ENCODE results near the gene LDLRAD4.

DNA sequence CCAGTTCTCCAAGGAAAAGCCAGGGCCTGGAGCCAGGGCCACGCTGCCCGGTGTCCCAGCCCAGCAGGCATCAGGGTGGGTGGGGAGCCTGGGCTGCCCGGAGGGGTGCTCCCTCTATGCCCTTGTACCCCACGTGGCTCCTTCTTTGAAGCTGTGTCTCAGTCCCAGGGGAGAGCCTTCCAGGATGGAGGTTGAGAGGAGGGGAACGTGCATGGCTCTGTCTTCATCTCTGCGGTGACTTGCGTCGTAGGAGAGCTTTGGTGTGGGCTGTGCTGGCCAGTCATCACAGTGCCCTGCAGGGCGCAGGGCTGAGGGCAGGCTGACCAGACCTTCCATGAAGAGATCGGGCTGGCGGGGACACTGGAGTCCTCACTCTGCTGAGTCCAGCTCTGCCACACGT is 197.2 kb downstream of the LDLRAD4 start:
- TF ChIP-seq, protein P1, sequence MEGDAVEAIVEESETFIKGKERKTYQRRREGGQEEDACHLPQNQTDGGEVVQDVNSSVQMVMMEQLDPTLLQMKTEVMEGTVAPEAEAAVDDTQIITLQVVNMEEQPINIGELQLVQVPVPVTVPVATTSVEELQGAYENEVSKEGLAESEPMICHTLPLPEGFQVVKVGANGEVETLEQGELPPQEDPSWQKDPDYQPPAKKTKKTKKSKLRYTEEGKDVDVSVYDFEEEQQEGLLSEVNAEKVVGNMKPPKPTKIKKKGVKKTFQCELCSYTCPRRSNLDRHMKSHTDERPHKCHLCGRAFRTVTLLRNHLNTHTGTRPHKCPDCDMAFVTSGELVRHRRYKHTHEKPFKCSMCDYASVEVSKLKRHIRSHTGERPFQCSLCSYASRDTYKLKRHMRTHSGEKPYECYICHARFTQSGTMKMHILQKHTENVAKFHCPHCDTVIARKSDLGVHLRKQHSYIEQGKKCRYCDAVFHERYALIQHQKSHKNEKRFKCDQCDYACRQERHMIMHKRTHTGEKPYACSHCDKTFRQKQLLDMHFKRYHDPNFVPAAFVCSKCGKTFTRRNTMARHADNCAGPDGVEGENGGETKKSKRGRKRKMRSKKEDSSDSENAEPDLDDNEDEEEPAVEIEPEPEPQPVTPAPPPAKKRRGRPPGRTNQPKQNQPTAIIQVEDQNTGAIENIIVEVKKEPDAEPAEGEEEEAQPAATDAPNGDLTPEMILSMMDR (conservative IDR thresholded peaks at IDR 0.05; ENCODE audit: low read depth, low read length): no peak
- no peak for TF ChIP-seq EZH2 (IDR thresholded peaks at IDR 0.05; ENCODE audit: borderline replicate concordance, low read depth, low read length, poor library complexity, severe bottlenecking)

Data from A673 (cell line).